ENCODE data around the gene GTSE1. TPM values are rescaled to one million over a fixed set of nuclear protein-coding genes. Genes with fewer than 3 reads are reported as not detected.

GTSE1 gene
- total and polyA plus RNA-seq, 2 experiments from 2014 or later, result 6.1 to 8.0 TPM

GRCh38 chr22:46267431-46268279 lies 29.0 kb upstream of the GTSE1 start, which contains the start of gene TTC38:
Gene TTC38, plus strand, starts transcription at chr22:46268008. Its CDS starts 32 bp downstream, at chr22:46268040.
- H2AFZ ChIP-seq, result peak within 1 kb of the TSS; percentile 92
- H3K9ac ChIP-seq, result peak within 1 kb of the TSS; percentile 83
- no peak for TF ChIP-seq EZH2phosphoT487 (IDR thresholded peaks at IDR 0.05; ENCODE audit: insufficient read depth, low read depth)
- no peak for TF ChIP-seq EZH2 (IDR thresholded peaks at IDR 0.05; ENCODE audit: insufficient read depth, poor library complexity, severe bottlenecking)
- H3K36me3 ChIP-seq (ENCODE audit: low read depth), result no peaks in the 10 kb centered on the region
- peaks cover 12% of the 10 kb centered on the region; the same call in 1 of the 2 replicates for H3K4me1 ChIP-seq (ENCODE audit: insufficient read depth)
- H3F3A ChIP-seq (ENCODE audit: insufficient read depth), result 0 out of 2 replicates have a peak, but pooled peaks cover 8% of the 10 kb centered on the region
- peak within 1 kb of the TSS; percentile 3; the same call in 1 of the 2 replicates for H3K27ac ChIP-seq
- peak; percentile 87 for DNase-seq
- H4K20me1 ChIP-seq (ENCODE audit: insufficient read depth), result no peaks in the 10 kb centered on the region
- in situ Hi-C loops (cut with MboI), result no loop called here
- no peaks in the 10 kb centered on the region for H3K9me3 ChIP-seq (ENCODE audit: low read depth)
- H3K9me2 ChIP-seq (ENCODE audit: insufficient read depth), result no peaks in the 10 kb centered on the region
- peak within 1 kb of the TSS; percentile 82 for H3K4me3 ChIP-seq
- no peaks in the 10 kb centered on the region for H3K27me3 ChIP-seq (replicated peaks; ENCODE audit: insufficient read depth)
- H3K4me2 ChIP-seq (ENCODE audit: unreplicated experiment), result peak within 1 kb of the TSS; percentile 79
- 2% methylated on average over 60 to 65 of the region's 74 CpGs for WGBS, 2 experiments (ENCODE audit: low coverage in 1 of 2, low lambda C conversion rate in 2 of 2, missing lambda C conversion rate in 2 of 2)
- H3K79me2 ChIP-seq (ENCODE audit: insufficient read depth), result no peaks in the 10 kb centered on the region

- no peak for TF ChIP-seq EZH2 (IDR thresholded peaks at IDR 0.05; ENCODE audit: insufficient read depth, poor library complexity, severe bottlenecking)
- no peak for TF ChIP-seq EZH2phosphoT487 (IDR thresholded peaks at IDR 0.05; ENCODE audit: insufficient read depth, low read depth)
Measured at GRCh38 chr22:46269564-46269963, 27.1 kb upstream of the GTSE1 start.

GRCh38 chr22:46272196-46272595 lies 24.5 kb upstream of the GTSE1 start:
- TF ChIP-seq EZH2phosphoT487 (IDR thresholded peaks at IDR 0.05; ENCODE audit: insufficient read depth, low read depth) (no peak), EZH2 (IDR thresholded peaks at IDR 0.05; ENCODE audit: insufficient read depth, poor library complexity, severe bottlenecking) (no peak)
- Histone ChIP-seq H3F3A (ENCODE audit: insufficient read depth) (no peaks in the 10 kb centered on the region), H3K27ac (no peak overlapping the region), H3K27me3 (replicated peaks; ENCODE audit: insufficient read depth) (no peaks in the 10 kb centered on the region), H3K36me3 (ENCODE audit: low read depth) (peaks cover 18% of the 10 kb centered on the region), H2AFZ (no peak overlapping the region), H4K20me1 (ENCODE audit: insufficient read depth) (no peaks in the 10 kb centered on the region), H3K4me1 (ENCODE audit: insufficient read depth) (peaks cover 11% of the 10 kb centered on the region; the same call in 1 of the 2 replicates), H3K9ac (no peak overlapping the region), H3K9me3 (ENCODE audit: low read depth) (no peaks in the 10 kb centered on the region), H3K4me2 (ENCODE audit: unreplicated experiment) (no peak overlapping the region), H3K9me2 (ENCODE audit: insufficient read depth) (no peaks in the 10 kb centered on the region), H3K4me3 (no peak overlapping the region), H3K79me2 (ENCODE audit: insufficient read depth) (no peaks in the 10 kb centered on the region)
- in situ Hi-C loops (cut with MboI), result no loop called here
- 94 to 97% methylated on average over 8 of the region's 8 CpGs for WGBS, 2 experiments (ENCODE audit: low coverage in 1 of 2, low lambda C conversion rate in 2 of 2, missing lambda C conversion rate in 2 of 2)
- no peak for DNase-seq

More at GRCh38 chr22:46269564-46269963, 27.1 kb upstream of the GTSE1 start:
- no peak overlapping the region for H3K27ac ChIP-seq
- no peaks in the 10 kb centered on the region for H3K27me3 ChIP-seq (replicated peaks; ENCODE audit: insufficient read depth)
- H3K4me2 ChIP-seq (ENCODE audit: unreplicated experiment), result no peak overlapping the region
- H4K20me1 ChIP-seq (ENCODE audit: insufficient read depth), result no peaks in the 10 kb centered on the region
- H3K9me3 ChIP-seq (ENCODE audit: low read depth), result no peaks in the 10 kb centered on the region
- 90 to 91% methylated on average over 11 of the region's 11 CpGs for WGBS, 2 experiments (ENCODE audit: low coverage in 1 of 2, low lambda C conversion rate in 2 of 2, missing lambda C conversion rate in 2 of 2)
- no peaks in the 10 kb centered on the region for H3K36me3 ChIP-seq (ENCODE audit: low read depth)
- no peak overlapping the region for H3K4me3 ChIP-seq
- H3K9ac ChIP-seq, result no peak overlapping the region
- H3F3A ChIP-seq (ENCODE audit: insufficient read depth), result 0 out of 2 replicates have a peak, but pooled peaks cover 8% of the 10 kb centered on the region
- H3K79me2 ChIP-seq (ENCODE audit: insufficient read depth), result no peaks in the 10 kb centered on the region
- in situ Hi-C loops (cut with MboI), result no loop called here
- H3K4me1 ChIP-seq (ENCODE audit: insufficient read depth), result peaks cover 12% of the 10 kb centered on the region; the same call in 1 of the 2 replicates
- H2AFZ ChIP-seq, result no peak overlapping the region
- no peak for DNase-seq
- no peaks in the 10 kb centered on the region for H3K9me2 ChIP-seq (ENCODE audit: insufficient read depth)

- no peak overlapping the region for H3K27ac ChIP-seq
- in situ Hi-C loops (cut with MboI), result no loop called here
- H3K9ac ChIP-seq, result no peak overlapping the region
- no peak for DNase-seq
- H4K20me1 ChIP-seq (ENCODE audit: insufficient read depth), result no peaks in the 10 kb centered on the region
- 97% methylated on average over 11 to 12 of the region's 12 CpGs for WGBS, 2 experiments (ENCODE audit: low coverage in 1 of 2, low lambda C conversion rate in 2 of 2, missing lambda C conversion rate in 2 of 2)
- no peak overlapping the region for H2AFZ ChIP-seq
- no peaks in the 10 kb centered on the region for H3K27me3 ChIP-seq (replicated peaks; ENCODE audit: insufficient read depth)
- H3K9me3 ChIP-seq (ENCODE audit: low read depth), result no peaks in the 10 kb centered on the region
- H3K79me2 ChIP-seq (ENCODE audit: insufficient read depth), result no peaks in the 10 kb centered on the region
- H3K4me1 ChIP-seq (ENCODE audit: insufficient read depth), result peaks cover 9% of the 10 kb centered on the region; the same call in 1 of the 2 replicates
- H3K9me2 ChIP-seq (ENCODE audit: insufficient read depth), result no peaks in the 10 kb centered on the region
- no peak overlapping the region for H3K4me2 ChIP-seq (ENCODE audit: unreplicated experiment)
- H3F3A ChIP-seq (ENCODE audit: insufficient read depth), result no peaks in the 10 kb centered on the region
- H3K4me3 ChIP-seq, result no peak overlapping the region
- TF ChIP-seq EZH2phosphoT487 (IDR thresholded peaks at IDR 0.05; ENCODE audit: insufficient read depth, low read depth), result no peak
- TF ChIP-seq EZH2 (IDR thresholded peaks at IDR 0.05; ENCODE audit: insufficient read depth, poor library complexity, severe bottlenecking), result no peak
- peaks cover 18% of the 10 kb centered on the region for H3K36me3 ChIP-seq (ENCODE audit: low read depth)
Measured at GRCh38 chr22:46272762-46273431, 23.8 kb upstream of the GTSE1 start.
